GM23338 (cell line): ENCODE results near the gene NFX1. TPM values are rescaled to one million over a fixed set of nuclear protein-coding genes. Genes with fewer than 3 reads are reported as not detected.

Experiments used
- CTCF ChIP-seq, 2 experiments: fragments of 200-600 bp in 1 of 2; sonication (generic) in 1 of 2; conservative IDR thresholded peaks; 2 replicates each; pipeline versions ENCODE4 v1.5.1 to v1.6.1; 2016 to 2017; ENCODE audit warnings: antibody characterized with exemption in 2 of 2, low read depth in 2 of 2, mild to moderate bottlenecking in 2 of 2, moderate library complexity in 1 of 2
- EZH2 ChIP-seq: fragments of 200-600 bp; sonication (generic); IDR thresholded peaks from one replicate; pipeline ENCODE4 v1.8.0; 2017; ENCODE audit warnings: antibody characterized with exemption, mild to moderate bottlenecking, low read depth; ENCODE audit not compliant: unreplicated experiment
- EZH2phosphoT487 ChIP-seq: fragments of 200-600 bp; sonication (generic); IDR thresholded peaks from one replicate; pipeline ENCODE4 v1.8.1; 2018; ENCODE audit warnings: antibody characterized with exemption; ENCODE audit not compliant: unreplicated experiment
- NANOG ChIP-seq: IDR thresholded peaks from 2 replicates; pipeline ENCODE4 v1.6.1; 2016; ENCODE audit warnings: antibody characterized with exemption, borderline replicate concordance
- POLR2AphosphoS5 ChIP-seq: IDR thresholded peaks from 2 replicates; pipeline ENCODE4 v1.6.1; 2016; ENCODE audit warnings: antibody characterized with exemption, low read depth
- STAT1 ChIP-seq: IDR thresholded peaks from one replicate; pipeline ENCODE4 v1.6.1; 2016; ENCODE audit warnings: antibody characterized with exemption; ENCODE audit not compliant: unreplicated experiment
- polyA plus RNA-seq: library from polyadenylated mRNA; unstranded; fragments of >200 nt; fragmentation: Nextera tagmentation; extraction: Ambion mirVana; gene quantifications from 2 replicates; pipeline ENCODE4 v1.2.1, GENCODE V29; 2016
- total RNA-seq: library from RNA; depleted of rRNA; stranded (reverse); fragments of >200 nt; shearing (Covaris generic); gene quantifications from 2 replicates; pipeline ENCODE4 v1.2.3, GENCODE V29; 2014
- TF ChIP-seq, protein P1 (sequence below): fragments of 250-450 bp; sonication (Bioruptor Pico); IDR thresholded peaks from 2 replicates; pipeline ENCODE4 v1.5.0; 2020; ENCODE audit warnings: mild to moderate bottlenecking, moderate library complexity
- TF ChIP-seq, protein P2 (sequence below): IDR thresholded peaks from one replicate; pipeline ENCODE4 v1.6.1; 2018; ENCODE audit warnings: antibody characterized with exemption; ENCODE audit not compliant: unreplicated experiment

Gene NFX1
- total and polyA plus RNA-seq, 2 experiments from 2014 or later, result 13.9 to 26.1 TPM

DNA sequence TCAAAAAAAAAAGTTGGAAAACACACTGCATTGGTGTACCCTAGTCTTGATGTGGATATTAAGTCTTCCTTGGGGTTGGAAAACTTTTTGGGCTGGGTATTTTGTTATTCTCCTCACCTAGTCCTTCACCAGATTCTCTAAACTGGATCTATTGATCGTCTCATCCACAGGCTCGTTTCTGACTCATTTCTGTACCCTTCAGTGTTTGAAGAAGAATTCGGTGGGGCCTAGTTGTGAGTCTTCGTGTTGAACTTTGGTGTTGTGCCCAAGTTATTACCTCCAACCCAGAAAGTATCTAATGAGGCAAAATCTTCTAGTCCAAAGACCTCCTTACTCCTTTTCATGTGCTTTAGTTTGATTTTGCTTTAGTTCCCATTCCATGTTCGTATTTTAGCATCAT lies 1.6 kb downstream of the NFX1 start (continued):
- TF ChIP-seq, protein P1, sequence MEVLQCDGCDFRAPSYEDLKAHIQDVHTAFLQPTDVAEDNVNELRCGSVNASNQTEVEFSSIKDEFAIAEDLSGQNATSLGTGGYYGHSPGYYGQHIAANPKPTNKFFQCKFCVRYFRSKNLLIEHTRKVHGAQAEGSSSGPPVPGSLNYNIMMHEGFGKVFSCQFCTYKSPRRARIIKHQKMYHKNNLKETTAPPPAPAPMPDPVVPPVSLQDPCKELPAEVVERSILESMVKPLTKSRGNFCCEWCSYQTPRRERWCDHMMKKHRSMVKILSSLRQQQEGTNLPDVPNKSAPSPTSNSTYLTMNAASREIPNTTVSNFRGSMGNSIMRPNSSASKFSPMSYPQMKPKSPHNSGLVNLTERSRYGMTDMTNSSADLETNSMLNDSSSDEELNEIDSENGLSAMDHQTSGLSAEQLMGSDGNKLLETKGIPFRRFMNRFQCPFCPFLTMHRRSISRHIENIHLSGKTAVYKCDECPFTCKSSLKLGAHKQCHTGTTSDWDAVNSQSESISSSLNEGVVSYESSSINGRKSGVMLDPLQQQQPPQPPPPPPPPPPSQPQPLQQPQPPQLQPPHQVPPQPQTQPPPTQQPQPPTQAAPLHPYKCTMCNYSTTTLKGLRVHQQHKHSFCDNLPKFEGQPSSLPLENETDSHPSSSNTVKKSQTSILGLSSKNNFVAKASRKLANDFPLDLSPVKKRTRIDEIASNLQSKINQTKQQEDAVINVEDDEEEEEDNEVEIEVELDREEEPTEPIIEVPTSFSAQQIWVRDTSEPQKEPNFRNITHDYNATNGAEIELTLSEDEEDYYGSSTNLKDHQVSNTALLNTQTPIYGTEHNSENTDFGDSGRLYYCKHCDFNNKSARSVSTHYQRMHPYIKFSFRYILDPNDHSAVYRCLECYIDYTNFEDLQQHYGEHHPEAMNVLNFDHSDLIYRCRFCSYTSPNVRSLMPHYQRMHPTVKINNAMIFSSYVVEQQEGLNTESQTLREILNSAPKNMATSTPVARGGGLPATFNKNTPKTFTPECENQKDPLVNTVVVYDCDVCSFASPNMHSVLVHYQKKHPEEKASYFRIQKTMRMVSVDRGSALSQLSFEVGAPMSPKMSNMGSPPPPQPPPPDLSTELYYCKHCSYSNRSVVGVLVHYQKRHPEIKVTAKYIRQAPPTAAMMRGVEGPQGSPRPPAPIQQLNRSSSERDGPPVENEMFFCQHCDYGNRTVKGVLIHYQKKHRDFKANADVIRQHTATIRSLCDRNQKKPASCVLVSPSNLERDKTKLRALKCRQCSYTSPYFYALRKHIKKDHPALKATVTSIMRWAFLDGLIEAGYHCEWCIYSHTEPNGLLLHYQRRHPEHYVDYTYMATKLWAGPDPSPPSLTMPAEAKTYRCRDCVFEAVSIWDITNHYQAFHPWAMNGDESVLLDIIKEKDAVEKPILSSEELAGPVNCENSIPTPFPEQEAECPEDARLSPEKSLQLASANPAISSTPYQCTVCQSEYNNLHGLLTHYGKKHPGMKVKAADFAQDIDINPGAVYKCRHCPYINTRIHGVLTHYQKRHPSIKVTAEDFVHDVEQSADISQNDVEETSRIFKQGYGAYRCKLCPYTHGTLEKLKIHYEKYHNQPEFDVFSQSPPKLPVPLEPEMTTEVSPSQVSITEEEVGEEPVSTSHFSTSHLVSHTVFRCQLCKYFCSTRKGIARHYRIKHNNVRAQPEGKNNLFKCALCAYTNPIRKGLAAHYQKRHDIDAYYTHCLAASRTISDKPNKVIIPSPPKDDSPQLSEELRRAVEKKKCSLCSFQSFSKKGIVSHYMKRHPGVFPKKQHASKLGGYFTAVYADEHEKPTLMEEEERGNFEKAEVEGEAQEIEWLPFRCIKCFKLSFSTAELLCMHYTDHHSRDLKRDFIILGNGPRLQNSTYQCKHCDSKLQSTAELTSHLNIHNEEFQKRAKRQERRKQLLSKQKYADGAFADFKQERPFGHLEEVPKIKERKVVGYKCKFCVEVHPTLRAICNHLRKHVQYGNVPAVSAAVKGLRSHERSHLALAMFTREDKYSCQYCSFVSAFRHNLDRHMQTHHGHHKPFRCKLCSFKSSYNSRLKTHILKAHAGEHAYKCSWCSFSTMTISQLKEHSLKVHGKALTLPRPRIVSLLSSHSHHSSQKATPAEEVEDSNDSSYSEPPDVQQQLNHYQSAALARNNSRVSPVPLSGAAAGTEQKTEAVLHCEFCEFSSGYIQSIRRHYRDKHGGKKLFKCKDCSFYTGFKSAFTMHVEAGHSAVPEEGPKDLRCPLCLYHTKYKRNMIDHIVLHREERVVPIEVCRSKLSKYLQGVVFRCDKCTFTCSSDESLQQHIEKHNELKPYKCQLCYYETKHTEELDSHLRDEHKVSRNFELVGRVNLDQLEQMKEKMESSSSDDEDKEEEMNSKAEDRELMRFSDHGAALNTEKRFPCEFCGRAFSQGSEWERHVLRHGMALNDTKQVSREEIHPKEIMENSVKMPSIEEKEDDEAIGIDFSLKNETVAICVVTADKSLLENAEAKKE (CRISPR knock-in tag), result no peak
- TF ChIP-seq POLR2AphosphoS5 (no peak), NANOG (no peak), EZH2 (no peak), CTCF (conservative IDR thresholded peaks at IDR 0.05; ENCODE audit: low read depth in 2 of 2) (no peak), STAT1 (no peak), EZH2phosphoT487 (no peak)
- TF ChIP-seq, protein P2, sequence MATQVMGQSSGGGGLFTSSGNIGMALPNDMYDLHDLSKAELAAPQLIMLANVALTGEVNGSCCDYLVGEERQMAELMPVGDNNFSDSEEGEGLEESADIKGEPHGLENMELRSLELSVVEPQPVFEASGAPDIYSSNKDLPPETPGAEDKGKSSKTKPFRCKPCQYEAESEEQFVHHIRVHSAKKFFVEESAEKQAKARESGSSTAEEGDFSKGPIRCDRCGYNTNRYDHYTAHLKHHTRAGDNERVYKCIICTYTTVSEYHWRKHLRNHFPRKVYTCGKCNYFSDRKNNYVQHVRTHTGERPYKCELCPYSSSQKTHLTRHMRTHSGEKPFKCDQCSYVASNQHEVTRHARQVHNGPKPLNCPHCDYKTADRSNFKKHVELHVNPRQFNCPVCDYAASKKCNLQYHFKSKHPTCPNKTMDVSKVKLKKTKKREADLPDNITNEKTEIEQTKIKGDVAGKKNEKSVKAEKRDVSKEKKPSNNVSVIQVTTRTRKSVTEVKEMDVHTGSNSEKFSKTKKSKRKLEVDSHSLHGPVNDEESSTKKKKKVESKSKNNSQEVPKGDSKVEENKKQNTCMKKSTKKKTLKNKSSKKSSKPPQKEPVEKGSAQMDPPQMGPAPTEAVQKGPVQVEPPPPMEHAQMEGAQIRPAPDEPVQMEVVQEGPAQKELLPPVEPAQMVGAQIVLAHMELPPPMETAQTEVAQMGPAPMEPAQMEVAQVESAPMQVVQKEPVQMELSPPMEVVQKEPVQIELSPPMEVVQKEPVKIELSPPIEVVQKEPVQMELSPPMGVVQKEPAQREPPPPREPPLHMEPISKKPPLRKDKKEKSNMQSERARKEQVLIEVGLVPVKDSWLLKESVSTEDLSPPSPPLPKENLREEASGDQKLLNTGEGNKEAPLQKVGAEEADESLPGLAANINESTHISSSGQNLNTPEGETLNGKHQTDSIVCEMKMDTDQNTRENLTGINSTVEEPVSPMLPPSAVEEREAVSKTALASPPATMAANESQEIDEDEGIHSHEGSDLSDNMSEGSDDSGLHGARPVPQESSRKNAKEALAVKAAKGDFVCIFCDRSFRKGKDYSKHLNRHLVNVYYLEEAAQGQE, result no peak
